IMR-90 (cell line): ENCODE results near the gene PMP22. TPM values are rescaled to one million over a fixed set of nuclear protein-coding genes. Genes with fewer than 3 reads are reported as not detected.

Experiments used
- ATAC-seq: fragments of 200-7000 bp; cut with Tn5 transposase; 2 replicates; pipeline ENCODE4 v1.9.1; 2020; ENCODE audit warnings: low read depth, mild to moderate bottlenecking, moderate library complexity
- BruUV-seq: library from RNA; stranded (reverse); fragments of 400-500 nt; replicated peaks from 2 replicates; lab custom pipeline; 2021; lab: Mats Ljungman, UMichigan
- CTCF ChIA-PET: fragments of 300-600 bp; formaldehyde crosslinking; extraction: SDS; loops from one replicate; lab custom pipeline; 2021; ENCODE audit warnings: antibody characterized with exemption; lab: Yijun Ruan, JAX
- POLR2A ChIA-PET: fragments of 300-600 bp; sonication (Branson Sonifier 250); formaldehyde crosslinking; loops from one replicate; lab custom pipeline; 2022; ENCODE audit warnings: antibody characterized with exemption; ENCODE audit not compliant: unreplicated experiment; lab: Charles Lee
- DNase-seq: peaks from one replicate; pipeline ENCODE4 v3.0.0; 2013
- H2AFZ ChIP-seq: replicated peaks from 2 replicates; pipeline ENCODE3; 2013; ENCODE audit warnings: low read length, mild to moderate bottlenecking; ENCODE audit not compliant: poor library complexity
- H2AK5ac ChIP-seq: 2 replicates; pipeline ENCODE4 v1.6.1; 2013; ENCODE audit warnings: low read depth, low read length, inconsistent platforms
- H2AK9ac ChIP-seq: replicated peaks from 2 replicates; pipeline ENCODE3; 2013; ENCODE audit warnings: mild to moderate bottlenecking, low read depth, low read length, moderate library complexity; ENCODE audit not compliant: poor library complexity
- H2BK120ac ChIP-seq: 2 replicates; pipeline ENCODE4 v1.6.1; 2013; ENCODE audit warnings: low read depth, low read length, inconsistent platforms
- H2BK15ac ChIP-seq: 3 replicates; pipeline ENCODE4 v1.6.1; 2013; ENCODE audit warnings: low read depth, low read length, inconsistent platforms
- H2BK20ac ChIP-seq: 2 replicates; pipeline ENCODE4 v1.6.1; 2013; ENCODE audit warnings: low read depth, mild to moderate bottlenecking, inconsistent platforms, low read length, moderate library complexity
- H2BK5ac ChIP-seq: 2 replicates; pipeline ENCODE4 v1.6.1; 2013; ENCODE audit warnings: mild to moderate bottlenecking, low read depth, low read length, inconsistent platforms; ENCODE audit not compliant: poor library complexity, severe bottlenecking
- H3K14ac ChIP-seq: replicated peaks from 2 replicates; pipeline ENCODE4 v1.6.1; 2013; ENCODE audit warnings: low read depth, low read length, inconsistent platforms
- H3K18ac ChIP-seq: 2 replicates; pipeline ENCODE4 v1.6.1; 2013; ENCODE audit warnings: low read depth, low read length, control low read depth
- H3K23ac ChIP-seq: 2 replicates; pipeline ENCODE4 v1.6.1; 2013; ENCODE audit warnings: low read depth, low read length, inconsistent platforms
- H3K27ac ChIP-seq: 2 replicates; pipeline ENCODE4 v1.5.1; 2013; ENCODE audit warnings: mild to moderate bottlenecking, control low read depth, low read length; ENCODE audit not compliant: insufficient read depth
- H3K27me3 ChIP-seq: 2 replicates; pipeline ENCODE4 v1.6.1; 2013; ENCODE audit warnings: low read length; ENCODE audit not compliant: control insufficient read depth, insufficient read depth
- H3K36me3 ChIP-seq: 2 replicates; pipeline ENCODE4 v1.6.1; 2013; ENCODE audit warnings: low read length, mixed read lengths; ENCODE audit not compliant: control insufficient read depth, insufficient read depth
- H3K4ac ChIP-seq: 2 replicates; pipeline ENCODE4 v1.6.1; 2013; ENCODE audit warnings: low read depth, low read length, inconsistent platforms
- H3K4me1 ChIP-seq: 2 replicates; pipeline ENCODE4 v1.6.1; 2013; ENCODE audit warnings: low read length, mixed read lengths; ENCODE audit not compliant: control insufficient read depth, insufficient read depth
- H3K4me2 ChIP-seq: 2 replicates; pipeline ENCODE4 v1.6.1; 2013; ENCODE audit warnings: low read depth, mild to moderate bottlenecking, control low read depth, low read length, moderate library complexity
- H3K4me3 ChIP-seq: 2 replicates; pipeline ENCODE4 v1.5.1; 2013; ENCODE audit warnings: low read depth, mild to moderate bottlenecking, control low read depth, low read length, moderate library complexity; ENCODE audit not compliant: insufficient read depth
- H3K56ac ChIP-seq: 2 replicates; pipeline ENCODE4 v1.6.1; 2013; ENCODE audit warnings: low read length, inconsistent platforms; ENCODE audit not compliant: insufficient read depth; ENCODE audit errors: extremely low read depth
- H3K79me1 ChIP-seq, 2 experiments: 2 replicates each; pipeline ENCODE4 v1.6.1; 2013; ENCODE audit warnings: low read length in 2 of 2, inconsistent platforms in 1 of 2, low read depth in 1 of 2
- H3K9ac ChIP-seq: 2 replicates; pipeline ENCODE4 v1.6.1; 2013; ENCODE audit warnings: low read depth, low read length, control low read depth
- H3K9me1 ChIP-seq: 2 replicates; pipeline ENCODE4 v1.6.1; 2013; ENCODE audit warnings: low read length, inconsistent platforms; ENCODE audit not compliant: insufficient read depth
- H3K9me3 ChIP-seq: 2 replicates; pipeline ENCODE4 v1.6.1; 2013; ENCODE audit warnings: low read length; ENCODE audit not compliant: control insufficient read depth, insufficient read depth
- H4K20me1 ChIP-seq: 2 replicates; pipeline ENCODE4 v1.6.1; 2013; ENCODE audit warnings: low read length, inconsistent platforms; ENCODE audit not compliant: insufficient read depth
- H4K5ac ChIP-seq: 2 replicates; pipeline ENCODE4 v1.6.1; 2013; ENCODE audit warnings: mild to moderate bottlenecking, low read depth, low read length, control low read depth
- H4K8ac ChIP-seq, 2 experiments: 2 replicates each; pipeline ENCODE4 v1.6.1; 2013; ENCODE audit warnings: low read depth in 2 of 2, low read length in 2 of 2, control low read depth in 1 of 2, inconsistent platforms in 1 of 2
- H4K91ac ChIP-seq: 2 replicates; pipeline ENCODE4 v1.6.1; 2013; ENCODE audit warnings: low read depth, low read length, inconsistent platforms; ENCODE audit not compliant: insufficient read depth
- CEBPB ChIP-seq: IDR thresholded peaks from 2 replicates; pipeline ENCODE4 v1.6.1; 2012; ENCODE audit warnings: low read depth, low read length, improper control_type of control experiment
- CHD1 ChIP-seq: IDR thresholded peaks from 2 replicates; pipeline ENCODE4 v1.6.1; 2012; ENCODE audit warnings: low read depth, low read length, improper control_type of control experiment
- FOS ChIP-seq: fragments of 150-350 bp; IDR thresholded peaks from 2 replicates; pipeline ENCODE4 v1.6.1; 2016; ENCODE audit warnings: low read depth, low read length
- MXI1 ChIP-seq: IDR thresholded peaks from 2 replicates; pipeline ENCODE4 v1.6.1; 2012; ENCODE audit warnings: low read depth, mild to moderate bottlenecking, low read length, moderate library complexity, borderline replicate concordance
- NFE2L2 ChIP-seq: fragments of 150-350 bp; IDR thresholded peaks from 2 replicates; pipeline ENCODE4 v1.6.1; 2016; ENCODE audit warnings: low read depth, mild to moderate bottlenecking, low read length
- POLR2A ChIP-seq: IDR thresholded peaks from 2 replicates; pipeline ENCODE4 v1.6.1; 2012; ENCODE audit warnings: mild to moderate bottlenecking, low read depth, low read length
- RCOR1 ChIP-seq: IDR thresholded peaks from 2 replicates; pipeline ENCODE4 v1.6.1; 2012; ENCODE audit warnings: mild to moderate bottlenecking, low read length, improper control_type of control experiment; ENCODE audit not compliant: insufficient replicate concordance
- WGBS, 2 experiments: methylation state at CpG; one replicate each; pipeline versions ENCODE4 v1.1.5 to v1.1.7; 2013; ENCODE audit warnings: missing lambda C conversion rate in 2 of 2; ENCODE audit not compliant: insufficient read length in 1 of 2; ENCODE audit errors: extremely low coverage in 2 of 2; 5-methylcytosine and 5-hydroxymethylcytosine counted together
- dilution Hi-C: fragments of 300-500 bp; cut with HindIII; formaldehyde crosslinking; loops from one replicate; pipeline ENCODE4 v1.14.3; 2018; ENCODE audit warnings: low sequenced_read_pairs; ENCODE audit not compliant: unreplicated experiment
- in situ Hi-C: fragments of 300-500 bp; cut with MboI; formaldehyde crosslinking; loops from 3 replicates; pipeline ENCODE4 v1.14.3; 2019; ENCODE audit warnings: low sequenced_read_pairs, inconsistent platforms, mixed read lengths
- intact Hi-C: fragments of 100-400 bp; cut with micrococcal nuclease; formaldehyde crosslinking; loops from 2 replicates; pipeline ENCODE4 v1.10.0; 2022
- polyA plus RNA-seq, 3 experiments: library from polyadenylated mRNA; depleted of rRNA; stranded (reverse); fragments of >200 nt; gene quantifications; 2 replicates each; pipeline ENCODE4 v1.2.3, GENCODE V29; 2012; ENCODE audit warnings: low replicate concordance in 1 of 3
- total RNA-seq: library from RNA; depleted of rRNA; stranded (reverse); fragments of >200 nt; gene quantifications from 2 replicates; pipeline ENCODE4 v1.2.3, GENCODE V29; 2012

PMP22 gene
- total and polyA plus RNA-seq, 2 of the 4 experiments (the other 2 are of a cell fraction) = 33.5 to 72.8 TPM

- peak; percentile 79 for TF ChIP-seq NFE2L2
Measured at GRCh38 chr17:15278924-15279477, 13.9 kb upstream of the PMP22 start (continued).

GRCh38 chr17:15278380-15278779 is 13.3 kb upstream of the PMP22 start:
- H3K9me3 ChIP-seq = peaks cover 6% of the 10 kb centered on the region
- H3K56ac ChIP-seq = peak overlapping the region; percentile 66; the same call in 1 of the 2 replicates
- H2AK5ac ChIP-seq = peak overlapping the region; percentile 80
- no TSS peak for BruUV-seq
- H3K18ac ChIP-seq = peak overlapping the region; percentile 95
- no CpG with 5 or more reads among the region's 6 CpGs for WGBS, 2 experiments
- no peaks in the 10 kb centered on the region for H3K36me3 ChIP-seq
- intact Hi-C loops = no loop called here
- H3K4me2 ChIP-seq = peak overlapping the region; percentile 94
- peak overlapping the region; percentile 45 for H3K23ac ChIP-seq
- CTCF ChIA-PET = no interaction called here
- DNase-seq (no peak), ATAC-seq (peak; percentile 15; the same call in 1 of the 2 replicates)
- H3K27me3 ChIP-seq = no peaks in the 10 kb centered on the region; the same call in 1 of the 2 replicates
- in situ Hi-C loops = no loop called here
- H4K5ac ChIP-seq = peak overlapping the region; percentile 91
- H3K4me3 ChIP-seq = peak overlapping the region; percentile 27; the same call in 1 of the 2 replicates
- dilution Hi-C loops = no loop called here
- H2AFZ ChIP-seq = peak overlapping the region; percentile 57
- TF ChIP-seq POLR2A (no peak), CEBPB (no peak), FOS (no peak), MXI1 (no peak), CHD1 (no peak), RCOR1 (no peak)
- H3K14ac ChIP-seq = peak overlapping the region; percentile 90
- peak overlapping the region; percentile 91 for H3K4ac ChIP-seq
- peak overlapping the region; percentile 85 for H2BK120ac ChIP-seq
- peaks cover 9% of the 10 kb centered on the region for H3K9me1 ChIP-seq
- POLR2A ChIA-PET = no interaction called here
- H3K9ac ChIP-seq = peak overlapping the region; percentile 71
- peak overlapping the region; percentile 45; the same call in 1 of the 3 replicates for H2BK15ac ChIP-seq
- H2AK9ac ChIP-seq = peak overlapping the region; percentile 17
- peak overlapping the region; percentile 58 for H2BK5ac ChIP-seq
- peak overlapping the region; percentile 93 for H2BK20ac ChIP-seq
- no peaks in the 10 kb centered on the region for H3K79me1 ChIP-seq
- H3K4me1 ChIP-seq = peaks cover 17% of the 10 kb centered on the region
- H4K91ac ChIP-seq = peak overlapping the region; percentile 74
- peak overlapping the region; percentile 83 for H3K27ac ChIP-seq
- H4K20me1 ChIP-seq = peaks cover 6% of the 10 kb centered on the region; the same call in 1 of the 2 replicates
- peak overlapping the region; percentile 5 to 55 for H4K8ac ChIP-seq
